Measurements from ENCODE around the gene VPS29. TPM values are rescaled to one million over a fixed set of nuclear protein-coding genes. Genes with fewer than 3 reads are reported as not detected.

Gene VPS29
- total and polyA plus RNA-seq, 2 of the 8 experiments (the other 6 are each of a cell fraction or from before 2014, with no cell fraction given): 59.0 to 74.6 TPM

DNA sequence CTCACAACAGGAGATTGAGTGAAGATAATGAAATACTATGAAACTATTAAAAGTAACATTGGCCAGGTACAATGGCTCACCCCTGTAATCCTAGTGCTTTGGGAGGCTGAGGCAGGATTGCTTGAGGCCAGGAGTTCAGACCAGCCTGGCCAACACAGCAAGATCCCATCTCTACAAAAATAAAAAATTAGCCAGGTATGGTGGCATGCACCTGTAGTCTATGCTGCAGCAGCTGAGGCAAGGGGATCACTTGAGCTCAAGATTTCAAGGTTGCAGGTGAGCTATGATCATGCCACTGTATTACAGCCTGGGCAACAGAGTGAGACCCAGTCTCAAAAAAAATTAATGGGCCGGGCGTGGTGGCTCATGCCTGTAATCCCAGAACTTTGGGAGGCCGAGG is 15.1 kb upstream of the VPS29 start:
- Histone ChIP-seq H3K79me1 (ENCODE audit: low read depth, low read length) (no peaks in the 10 kb centered on the region), H3K36me3 (ENCODE audit: control insufficient read depth in 2 of 4, insufficient read depth in 4 of 4, low read length in 3 of 4) (no peaks in the 10 kb centered on the region), H3K23me2 (ENCODE audit: low read depth, low read length) (no peaks in the 10 kb centered on the region; the same call in 1 of the 2 replicates), H2BK20ac (ENCODE audit: low read length) (no peak overlapping the region), H3K4me3 (ENCODE audit: extremely low read depth in 1 of 4, insufficient read depth in 2 of 4, low read depth in 3 of 4, low read length in 4 of 4) (no peak overlapping the region), H4K8ac (ENCODE audit: extremely low read depth, insufficient read depth, low read length) (no peak overlapping the region), H3K56ac (replicated peaks; ENCODE audit: insufficient read length, low read depth, low read length) (no peak overlapping the region), H2AK5ac (ENCODE audit: low read depth, low read length) (no peak overlapping the region), H3K14ac (ENCODE audit: insufficient read length) (no peak overlapping the region), H3K23ac (ENCODE audit: insufficient read length) (no peak overlapping the region), H4K91ac (replicated peaks; ENCODE audit: insufficient read length, low read length) (no peak overlapping the region), H3K4me2 (ENCODE audit: insufficient read depth in 1 of 2, low read depth in 2 of 2, low read length in 2 of 2) (no peak overlapping the region), H2BK12ac (ENCODE audit: low read depth, low read length) (no peak overlapping the region), H3K9me3 (ENCODE audit: insufficient read depth in 2 of 2, low read depth in 1 of 2, low read length in 1 of 2) (no peaks in the 10 kb centered on the region), H3K4ac (replicated peaks; ENCODE audit: insufficient read length, low read depth, low read length) (no peak overlapping the region), H2AFZ (ENCODE audit: low read length) (no peak overlapping the region), H2BK5ac (ENCODE audit: low read depth, low read length) (no peak overlapping the region), H3K27ac (ENCODE audit: low read depth, low read length) (no peak overlapping the region), H4K5ac (ENCODE audit: insufficient read length, low read depth, low read length) (no peak overlapping the region), H3K27me3 (replicated peaks in 1 of 4; ENCODE audit: control insufficient read depth in 3 of 4, extremely low read depth in 1 of 4, insufficient read depth in 3 of 4, low read length in 3 of 4) (no peaks in the 10 kb centered on the region), H3K18ac (ENCODE audit: extremely low read depth, low read length) (no peak overlapping the region), H2BK15ac (ENCODE audit: low read length) (no peak overlapping the region), H2BK120ac (replicated peaks; ENCODE audit: low read depth, low read length) (no peak overlapping the region), H3K79me2 (ENCODE audit: control insufficient read depth in 1 of 2, insufficient read depth in 2 of 2, low read length in 2 of 2) (no peaks in the 10 kb centered on the region), H3K4me1 (replicated peaks in 1 of 4; ENCODE audit: control insufficient read depth in 3 of 4, insufficient read depth in 4 of 4, low read length in 3 of 4) (no peaks in the 10 kb centered on the region), H4K20me1 (replicated peaks in 1 of 2; ENCODE audit: control insufficient read depth in 1 of 2, insufficient read depth in 2 of 2, low read length in 2 of 2) (no peaks in the 10 kb centered on the region), H3K9ac (replicated peaks in 1 of 4; ENCODE audit: extremely low read depth in 1 of 4, low read depth in 3 of 4, low read length in 3 of 4) (no peak overlapping the region)
- WGBS, 2 experiments (ENCODE audit: extremely low coverage in 1 of 2, insufficient coverage in 1 of 2, insufficient read length in 1 of 2, insufficient replicate concordance in 2 of 2, low coverage in 1 of 2, low lambda C conversion rate in 2 of 2, missing lambda C conversion rate in 1 of 2): 94% methylated on average over 3 of the region's 3 CpGs; no CpG with 5 or more reads in 1 of the 2 experiments
- TF ChIP-seq KDM1A (IDR thresholded peaks at IDR 0.05; ENCODE audit: borderline replicate concordance, low read length) (peak; percentile 32; the same call in 1 of the 2 replicates), NANOG (IDR thresholded peaks at IDR 0.05; ENCODE audit: insufficient read depth, low read depth, low read length, poor library complexity, severe bottlenecking) (no peak), TEAD4 (IDR thresholded peaks at IDR 0.05; ENCODE audit: low read depth, low read length) (no peak)
- FAIRE-seq: no peak
- no peak for DNase-seq (ENCODE audit: low read depth in 1 of 2, low spot score in 2 of 2)
- POLR2A ChIA-PET (ENCODE audit: partially characterized antibody): interaction anchor here (0.5 kb wide), 1 partner anchor 196 kb away, joined by 3 read pairs; no protein-coding TSS in a partner anchor
- CTCF ChIA-PET (ENCODE audit: partially characterized antibody): interaction anchor here (0.6 kb wide), 1 partner anchor 330 kb away, joined by 3 read pairs; the partner anchor contains the start of gene CCDC63
